CD14-positive monocyte (primary cell): ENCODE data around the gene SUGCT. TPM values are rescaled to one million over a fixed set of nuclear protein-coding genes. Genes with fewer than 3 reads are reported as not detected.

Experiments used
- DNase-seq, 3 donors: peaks; one replicate each; pipeline ENCODE4 v3.0.0-alpha.2; 2011 to 2022
- H2AFZ ChIP-seq: 2 replicates; pipeline ENCODE4 v1.6.0; 2012; ENCODE audit warnings: mild to moderate bottlenecking, low read depth, low read length, inconsistent platforms; ENCODE audit not compliant: insufficient read depth, poor library complexity, severe bottlenecking
- H3K27ac ChIP-seq, 2 donors: 1 replicate in 1 of 2; 2 replicates in 1 of 2; pipeline ENCODE4 v1.5.1; 2012 to 2013; ENCODE audit warnings: low read length in 2 of 2, control low read depth in 1 of 2, inconsistent platforms in 1 of 2, low read depth in 1 of 2, mild to moderate bottlenecking in 1 of 2
- H3K27me3 ChIP-seq, 2 donors: one replicate each; pipeline versions ENCODE4 v1.6.0 to v1.6.1; 2011 to 2013; ENCODE audit warnings: low read length in 2 of 2; ENCODE audit not compliant: control insufficient read depth in 2 of 2, insufficient read depth in 2 of 2
- H3K36me3 ChIP-seq, 2 donors: replicated peaks in 1 of 2; 1 replicate in 1 of 2; 2 replicates in 1 of 2; pipeline versions ENCODE4 v1.5.1 to v1.6.1; 2012 to 2013; ENCODE audit warnings: low read length in 2 of 2, control low read depth in 1 of 2, inconsistent platforms in 1 of 2, mild to moderate bottlenecking in 1 of 2; ENCODE audit not compliant: insufficient read depth in 2 of 2, control insufficient read depth in 1 of 2
- H3K4me1 ChIP-seq, 2 donors: 1 replicate in 1 of 2; 2 replicates in 1 of 2; pipeline versions ENCODE4 v1.5.1 to v1.6.1; 2012 to 2013; ENCODE audit warnings: low read length in 2 of 2, control low read depth in 1 of 2, inconsistent platforms in 1 of 2, mild to moderate bottlenecking in 1 of 2, moderate library complexity in 1 of 2; ENCODE audit not compliant: insufficient read depth in 2 of 2, control insufficient read depth in 1 of 2
- H3K4me2 ChIP-seq: replicated peaks from 2 replicates; pipeline ENCODE3; 2012; ENCODE audit warnings: low read length, moderate library complexity, mild to moderate bottlenecking; ENCODE audit not compliant: poor library complexity, severe bottlenecking; ENCODE audit errors: extremely low read depth
- H3K4me3 ChIP-seq, 3 experiments: fragments of 200-600 bp in 1 of 3; sonication (generic) in 1 of 3; replicated peaks in 1 of 3; 1 replicate in 2 of 3; 2 replicates in 1 of 3; pipeline ENCODE4 v1.5.1; 2011 to 2013; ENCODE audit warnings: low read length in 3 of 3, mild to moderate bottlenecking in 3 of 3, control low read depth in 2 of 3, low read depth in 2 of 3, inconsistent platforms in 1 of 3, moderate library complexity in 1 of 3
- H3K79me2 ChIP-seq: 2 replicates; pipeline ENCODE4 v1.6.0; 2012; ENCODE audit warnings: mild to moderate bottlenecking, control low read depth, inconsistent platforms, low read length, moderate library complexity; ENCODE audit not compliant: insufficient read depth
- H3K9ac ChIP-seq: 2 replicates; pipeline ENCODE4 v1.6.0; 2017; ENCODE audit warnings: low read length, mild to moderate bottlenecking; ENCODE audit not compliant: insufficient read depth, poor library complexity, severe bottlenecking
- H3K9me3 ChIP-seq, 2 donors: replicated peaks in 1 of 2; 1 replicate in 1 of 2; 2 replicates in 1 of 2; pipeline versions ENCODE4 v1.5.1 to v1.6.1; 2012 to 2013; ENCODE audit warnings: low read length in 2 of 2, control low read depth in 1 of 2; ENCODE audit not compliant: control insufficient read depth in 1 of 2, insufficient read depth in 1 of 2
- H4K20me1 ChIP-seq: 2 replicates; pipeline ENCODE4 v1.6.0; 2012; ENCODE audit warnings: mild to moderate bottlenecking, low read length, control low read depth, moderate library complexity; ENCODE audit not compliant: insufficient read depth
- H3K27ac Mint-ChIP-seq, 7 donors: one replicate each; pipeline ENCODE4 v1.8.0; 2020; ENCODE audit warnings: mild to moderate bottlenecking in 7 of 7, mixed read lengths in 7 of 7, moderate library complexity in 6 of 7, inconsistent platforms in 2 of 7
- H3K27me3 Mint-ChIP-seq, 3 donors: one replicate each; pipeline ENCODE4 v1.8.0; 2021 to 2022; ENCODE audit warnings: low read depth in 3 of 3, mild to moderate bottlenecking in 3 of 3, mixed read lengths in 3 of 3, moderate library complexity in 3 of 3, inconsistent platforms in 1 of 3
- H3K36me3 Mint-ChIP-seq, 2 donors: one replicate each; pipeline ENCODE4 v1.8.0; 2020; ENCODE audit warnings: mixed read lengths in 2 of 2, inconsistent platforms in 1 of 2, mild to moderate bottlenecking in 1 of 2
- H3K4me1 Mint-ChIP-seq: one replicate; pipeline ENCODE4 v1.8.0; 2020; ENCODE audit warnings: mild to moderate bottlenecking, mixed read lengths
- H3K4me3 Mint-ChIP-seq, 2 donors: one replicate each; pipeline ENCODE4 v1.8.0; 2020; ENCODE audit warnings: mild to moderate bottlenecking in 2 of 2, mixed read lengths in 2 of 2, moderate library complexity in 1 of 2
- H3K9me3 Mint-ChIP-seq, 7 donors: one replicate each; pipeline ENCODE4 v1.8.0; 2020 to 2022; ENCODE audit warnings: mixed read lengths in 7 of 7, mild to moderate bottlenecking in 6 of 7, moderate library complexity in 6 of 7, inconsistent platforms in 2 of 7
- WGBS: methylation state at CpG from one replicate; pipeline ENCODE4 v1.1.5; 2013; ENCODE audit warnings: missing lambda C conversion rate; ENCODE audit not compliant: insufficient coverage; 5-methylcytosine and 5-hydroxymethylcytosine counted together
- intact Hi-C, 2 donors: fragments of 100-400 bp; cut with micrococcal nuclease; formaldehyde crosslinking; loops; one replicate each; pipeline versions ENCODE4 v1.15.0 to v1.15.1; 2023
- polyA plus RNA-seq, 3 donors: library from polyadenylated mRNA; depleted of rRNA in 1 of 3; unstranded in 2 of 3; stranded (reverse) in 1 of 3; fragments of 300-500 nt in 2 of 3; fragments of >200 nt in 1 of 3; fragmentation: Illumina TruSeq in 2 of 3; gene quantifications; 1 replicate in 2 of 3; 2 replicates in 1 of 3; pipeline ENCODE4 v1.2.3, GENCODE V29; 2012 to 2021
- TF ChIP-seq, protein P1 (sequence below): fragments of 200-600 bp; IDR thresholded peaks from one replicate; pipeline ENCODE4 v1.8.0; 2022; ENCODE audit warnings: antibody characterized with exemption, mild to moderate bottlenecking

The SUGCT gene
- polyA plus RNA-seq, 3 donors = not detected

DNA sequence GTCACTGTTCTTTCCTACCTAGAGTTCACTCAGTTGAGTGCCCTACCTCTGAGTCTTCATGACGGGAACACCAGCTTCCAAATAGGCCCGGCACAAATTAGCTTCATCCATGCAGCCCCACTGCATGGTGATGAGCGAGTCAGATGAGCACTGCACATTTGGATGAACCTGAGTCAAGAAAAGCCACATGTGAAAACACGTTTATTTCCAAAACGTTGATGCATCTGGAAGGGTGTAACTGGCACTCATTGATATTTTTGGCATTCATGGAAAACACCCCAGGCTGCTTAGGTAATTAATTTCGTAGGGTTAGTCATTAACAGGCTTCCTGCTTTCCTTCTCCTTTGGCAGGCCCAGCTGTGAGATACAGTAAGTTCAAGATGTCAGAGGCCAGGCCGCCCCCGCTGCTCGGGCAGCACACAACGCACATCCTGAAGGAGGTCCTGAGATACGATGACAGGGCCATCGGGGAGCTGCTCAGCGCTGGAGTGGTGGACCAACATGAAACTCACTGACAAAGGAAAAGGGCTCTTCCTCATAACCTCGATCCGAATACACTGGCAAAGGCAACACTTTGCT lies 725.2 kb downstream of the SUGCT start:
- WGBS = 89% methylated on average over 14 of the region's 15 CpGs
- no peak overlapping the region for H3K4me3 Mint-ChIP-seq
- H4K20me1 ChIP-seq = no peaks in the 10 kb centered on the region
- H3K9me3 Mint-ChIP-seq = peaks cover 0 to 4% (median 2%) of the 10 kb centered on the region in 7 donors
- no peaks in the 10 kb centered on the region for H3K36me3 ChIP-seq
- H3K27me3 ChIP-seq = no peaks in the 10 kb centered on the region
- peaks cover 0 to 4% (median 0%) of the 10 kb centered on the region in 3 donors for H3K27me3 Mint-ChIP-seq
- no peaks in the 10 kb centered on the region for H3K4me1 ChIP-seq
- no peak overlapping the region for H2AFZ ChIP-seq
- H3K4me2 ChIP-seq = no peak overlapping the region
- intact Hi-C loops = no loop called here
- H3K9ac ChIP-seq = no peak overlapping the region
- H3K27ac Mint-ChIP-seq = no peak overlapping the region
- no peaks in the 10 kb centered on the region for H3K9me3 ChIP-seq
- no peak for DNase-seq
- H3K79me2 ChIP-seq = no peaks in the 10 kb centered on the region
- H3K36me3 Mint-ChIP-seq = no peaks in the 10 kb centered on the region
- TF ChIP-seq, protein P1, sequence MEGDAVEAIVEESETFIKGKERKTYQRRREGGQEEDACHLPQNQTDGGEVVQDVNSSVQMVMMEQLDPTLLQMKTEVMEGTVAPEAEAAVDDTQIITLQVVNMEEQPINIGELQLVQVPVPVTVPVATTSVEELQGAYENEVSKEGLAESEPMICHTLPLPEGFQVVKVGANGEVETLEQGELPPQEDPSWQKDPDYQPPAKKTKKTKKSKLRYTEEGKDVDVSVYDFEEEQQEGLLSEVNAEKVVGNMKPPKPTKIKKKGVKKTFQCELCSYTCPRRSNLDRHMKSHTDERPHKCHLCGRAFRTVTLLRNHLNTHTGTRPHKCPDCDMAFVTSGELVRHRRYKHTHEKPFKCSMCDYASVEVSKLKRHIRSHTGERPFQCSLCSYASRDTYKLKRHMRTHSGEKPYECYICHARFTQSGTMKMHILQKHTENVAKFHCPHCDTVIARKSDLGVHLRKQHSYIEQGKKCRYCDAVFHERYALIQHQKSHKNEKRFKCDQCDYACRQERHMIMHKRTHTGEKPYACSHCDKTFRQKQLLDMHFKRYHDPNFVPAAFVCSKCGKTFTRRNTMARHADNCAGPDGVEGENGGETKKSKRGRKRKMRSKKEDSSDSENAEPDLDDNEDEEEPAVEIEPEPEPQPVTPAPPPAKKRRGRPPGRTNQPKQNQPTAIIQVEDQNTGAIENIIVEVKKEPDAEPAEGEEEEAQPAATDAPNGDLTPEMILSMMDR = no peak
- no peak overlapping the region for H3K4me3 ChIP-seq
- no peak overlapping the region for H3K27ac ChIP-seq
- H3K4me1 Mint-ChIP-seq = no peaks in the 10 kb centered on the region

DNA sequence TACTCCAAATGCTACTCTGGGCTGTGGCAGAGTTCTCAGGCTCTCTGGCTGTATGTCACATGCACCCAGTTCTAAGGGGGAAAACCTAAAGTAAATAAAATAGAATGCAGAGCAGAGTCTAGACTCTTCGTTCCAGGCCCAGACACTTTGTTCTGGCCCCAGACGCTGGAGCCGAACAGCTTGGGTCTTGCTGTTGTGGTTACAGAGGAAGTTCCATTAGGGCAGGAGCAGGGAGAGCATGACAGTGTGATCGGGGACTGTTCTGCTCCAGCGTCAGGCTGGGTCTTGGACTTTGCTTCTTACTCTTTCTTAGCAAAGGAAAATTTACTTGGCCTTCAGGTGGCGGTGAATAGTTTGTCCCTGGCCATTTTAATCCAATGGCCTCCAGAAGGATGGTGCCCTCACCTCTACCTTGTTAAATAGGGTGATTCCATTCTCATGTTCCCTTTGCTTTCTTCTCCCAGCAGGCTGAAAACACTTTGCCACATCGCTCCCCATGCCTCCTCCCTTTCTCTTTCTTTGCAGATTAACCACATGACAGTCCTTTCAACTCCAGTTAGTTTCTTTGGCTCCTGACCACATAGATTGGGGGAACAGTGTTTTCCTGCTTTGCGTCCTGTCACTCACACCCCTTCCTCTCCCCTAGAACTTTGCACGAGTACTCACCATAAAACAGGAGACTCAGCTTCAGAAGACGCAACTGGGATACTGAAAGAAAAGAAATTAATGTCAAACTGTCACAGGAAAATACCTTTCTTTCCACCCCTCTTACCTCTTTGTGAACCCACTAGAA lies 730.8 kb downstream of the SUGCT start:
- Histone ChIP-seq H3K79me2 (no peaks in the 10 kb centered on the region), H3K4me1 (no peaks in the 10 kb centered on the region), H3K4me3 (no peak overlapping the region), H3K36me3 (no peaks in the 10 kb centered on the region), H3K9me3 (no peaks in the 10 kb centered on the region), H3K9ac (no peak overlapping the region), H4K20me1 (no peaks in the 10 kb centered on the region), H3K4me2 (no peak overlapping the region), H3K27ac (no peak overlapping the region), H3K27me3 (no peaks in the 10 kb centered on the region), H2AFZ (no peak overlapping the region)
- TF ChIP-seq, protein P1 = no peak
- no peaks in the 10 kb centered on the region for H3K4me1 Mint-ChIP-seq
- WGBS = 77% methylated on average over 8 of the region's 10 CpGs
- intact Hi-C loops = no loop called here
- H3K27me3 Mint-ChIP-seq = peaks cover 0 to 5% (median 0%) of the 10 kb centered on the region in 3 donors
- H3K27ac Mint-ChIP-seq = peak overlapping the region in 1 of 7 donors; percentile 58
- H3K4me3 Mint-ChIP-seq = no peak overlapping the region
- peaks cover 0 to 11% (median 5%) of the 10 kb centered on the region in 7 donors for H3K9me3 Mint-ChIP-seq
- H3K36me3 Mint-ChIP-seq = no peaks in the 10 kb centered on the region
- no peak for DNase-seq
